Peyer's patch (tissue), 4 donors: ENCODE data around the gene MACROD2.

ENCODE experiments used
- POLR2A ChIP-seq, 2 donors: fragments of 450-650 bp; IDR thresholded peaks; one replicate each; pipeline ENCODE4 v1.5.1; 2017; ENCODE audit warnings: antibody characterized with exemption in 2 of 2, mild to moderate bottlenecking in 2 of 2, moderate library complexity in 2 of 2
- TF ChIP-seq, protein P1 (sequence below), 6 experiments: fragments of 450-650 bp in 4 of 6; fragments of 200-600 bp in 2 of 6; sonication (generic) in 1 of 6; IDR thresholded peaks; one replicate each; pipeline ENCODE4 v1.5.1; 2017 to 2019; ENCODE audit warnings: antibody characterized with exemption in 6 of 6, mild to moderate bottlenecking in 3 of 6, moderate library complexity in 1 of 6

DNA sequence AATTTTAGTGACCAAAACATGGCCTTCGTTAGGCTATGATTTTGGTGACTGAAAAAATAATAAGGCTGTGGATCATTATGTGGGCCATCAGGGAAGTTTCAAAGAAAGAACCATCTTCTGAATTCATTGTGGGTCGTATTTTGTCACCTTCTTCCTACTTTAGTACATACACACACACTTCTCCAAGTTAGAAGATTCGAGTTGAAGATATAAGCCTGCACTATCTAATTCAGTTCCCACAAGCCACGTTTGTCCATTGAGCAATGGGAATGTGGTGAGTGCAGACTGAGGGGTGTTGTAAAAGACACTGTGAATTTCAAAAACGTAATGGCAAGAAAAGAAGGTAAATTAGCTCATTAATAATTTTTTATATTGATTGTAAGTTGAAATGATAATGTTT is 1812.0 kb downstream of the MACROD2 start:
- TF ChIP-seq, protein P1, sequence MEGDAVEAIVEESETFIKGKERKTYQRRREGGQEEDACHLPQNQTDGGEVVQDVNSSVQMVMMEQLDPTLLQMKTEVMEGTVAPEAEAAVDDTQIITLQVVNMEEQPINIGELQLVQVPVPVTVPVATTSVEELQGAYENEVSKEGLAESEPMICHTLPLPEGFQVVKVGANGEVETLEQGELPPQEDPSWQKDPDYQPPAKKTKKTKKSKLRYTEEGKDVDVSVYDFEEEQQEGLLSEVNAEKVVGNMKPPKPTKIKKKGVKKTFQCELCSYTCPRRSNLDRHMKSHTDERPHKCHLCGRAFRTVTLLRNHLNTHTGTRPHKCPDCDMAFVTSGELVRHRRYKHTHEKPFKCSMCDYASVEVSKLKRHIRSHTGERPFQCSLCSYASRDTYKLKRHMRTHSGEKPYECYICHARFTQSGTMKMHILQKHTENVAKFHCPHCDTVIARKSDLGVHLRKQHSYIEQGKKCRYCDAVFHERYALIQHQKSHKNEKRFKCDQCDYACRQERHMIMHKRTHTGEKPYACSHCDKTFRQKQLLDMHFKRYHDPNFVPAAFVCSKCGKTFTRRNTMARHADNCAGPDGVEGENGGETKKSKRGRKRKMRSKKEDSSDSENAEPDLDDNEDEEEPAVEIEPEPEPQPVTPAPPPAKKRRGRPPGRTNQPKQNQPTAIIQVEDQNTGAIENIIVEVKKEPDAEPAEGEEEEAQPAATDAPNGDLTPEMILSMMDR (IDR thresholded peaks at IDR 0.05), result no peak
- no peak for TF ChIP-seq POLR2A (IDR thresholded peaks at IDR 0.05)
